GM21515 (cell line): ENCODE data around the gene CTBP1.
"Not testable (repeated sequence)": the region's sequence is repeated elsewhere in the genome, so short reads cannot be mapped to it uniquely, and the experiment has no call there.

Experiments
- ATAC-seq: cut with Tn5 transposase; IDR thresholded peaks from one replicate; pipeline ENCODE4 v1.9.1; 2021; ENCODE audit not compliant: unreplicated experiment

Gene CTBP1

DNA sequence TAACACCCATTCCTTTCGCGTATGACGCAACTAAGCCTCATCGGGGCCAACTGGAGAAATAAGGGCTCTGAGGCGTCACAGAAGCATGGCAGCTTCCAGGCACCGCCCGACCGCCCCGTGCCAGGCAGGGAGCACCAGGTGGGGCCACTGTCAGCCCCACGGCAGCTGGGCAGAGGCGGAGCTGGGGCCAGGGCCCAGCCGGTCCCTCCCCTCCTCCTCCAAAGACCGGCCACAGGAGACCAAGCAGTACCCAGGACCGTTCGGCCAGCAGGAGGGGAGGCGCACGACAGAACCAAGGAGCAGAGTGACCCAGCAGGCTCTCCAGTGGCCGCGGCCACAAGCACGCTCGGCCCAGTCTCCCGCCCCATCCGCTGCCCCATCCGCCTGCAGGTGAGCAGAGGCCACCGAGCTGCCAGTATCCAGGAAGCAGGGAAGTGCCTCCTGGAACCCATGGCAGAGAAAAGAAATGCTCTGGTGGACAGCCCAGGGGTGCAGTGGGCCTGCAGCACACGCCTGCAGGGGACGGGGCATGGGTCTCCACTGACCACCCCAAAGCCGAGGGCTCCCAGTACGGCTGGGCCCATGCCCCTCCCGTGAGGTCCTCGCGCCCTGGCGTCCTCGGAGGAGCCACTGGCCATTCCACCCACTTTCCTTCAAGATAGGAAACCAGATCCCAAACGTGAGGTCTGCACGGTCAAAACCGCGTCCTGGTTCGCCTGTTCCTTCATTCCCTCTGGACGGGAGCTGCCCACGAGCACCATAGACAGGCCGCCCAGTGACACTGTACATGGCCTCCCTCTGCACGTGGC lies 9.6 kb downstream of the CTBP1 start:
- no peak for ATAC-seq

DNA sequence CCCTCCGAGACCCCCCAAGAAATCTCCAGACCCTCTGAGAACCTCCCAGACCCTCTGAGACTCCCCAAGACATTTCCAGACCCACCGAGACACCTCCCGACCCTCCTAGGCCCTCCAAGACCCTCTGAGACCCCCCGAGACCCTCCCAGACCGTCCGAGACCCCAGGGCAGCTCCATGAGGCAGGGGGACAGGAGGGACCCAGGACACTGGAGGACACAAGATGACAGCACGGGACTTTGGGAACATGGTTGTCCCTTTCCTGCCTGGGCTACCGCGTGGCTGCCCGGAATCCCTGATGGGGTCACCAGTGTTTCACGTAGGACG lies 10.3 kb downstream of the CTBP1 start:
- ATAC-seq: no peak

DNA sequence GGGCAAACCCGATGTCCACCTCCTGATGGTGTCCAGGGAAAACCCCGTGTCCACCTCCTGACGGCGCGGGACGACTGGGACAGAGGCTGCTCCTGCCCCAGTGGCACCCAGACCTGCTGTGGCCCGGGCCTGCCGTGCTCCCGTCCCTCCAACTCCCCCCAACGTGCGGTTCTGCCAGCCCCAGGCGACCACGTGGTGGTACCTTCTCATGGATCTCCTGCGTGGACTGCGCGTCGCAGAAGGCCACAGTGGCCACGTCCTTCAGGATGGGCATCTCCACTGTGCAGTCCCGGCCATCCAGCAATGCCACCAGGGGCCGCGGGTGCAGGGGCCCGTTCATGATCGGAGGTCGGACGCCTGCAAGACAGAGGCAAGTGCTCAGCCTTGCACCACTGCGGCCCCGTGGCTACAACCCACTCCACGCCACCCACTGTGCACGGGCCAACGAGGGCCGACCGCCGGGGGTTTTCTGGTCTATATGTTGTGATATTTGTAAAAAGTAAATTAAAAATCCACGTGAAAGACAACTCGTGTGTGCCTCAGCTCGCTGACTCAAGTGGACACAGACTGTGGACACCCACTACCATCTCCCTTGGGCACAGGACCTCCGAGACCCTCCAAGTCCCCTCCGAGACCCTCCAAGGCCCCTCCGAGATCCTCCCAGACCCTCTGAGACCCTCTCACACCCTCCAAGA lies 10.8 kb downstream of the CTBP1 start:
- no peak for ATAC-seq

DNA sequence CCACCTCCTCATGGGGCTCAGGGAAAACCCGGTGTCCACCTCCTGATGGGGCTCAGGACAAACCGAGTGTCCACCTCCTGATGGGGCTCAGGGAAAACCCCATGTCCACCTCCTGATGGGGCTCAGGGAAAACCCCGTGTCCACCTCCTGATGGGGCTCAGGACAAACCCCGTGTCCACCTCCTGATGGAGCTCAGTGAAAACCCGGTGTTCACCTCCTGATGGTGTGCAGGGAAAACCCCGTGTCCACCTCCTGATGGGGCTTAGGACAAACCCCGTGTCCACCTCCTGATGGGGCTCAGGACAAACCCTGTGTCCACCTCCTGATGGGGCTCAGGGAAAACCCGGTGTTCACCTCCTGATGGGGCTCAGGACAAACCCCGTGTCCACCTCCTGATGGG lies 11.7 kb downstream of the CTBP1 start:
- not testable (repeated sequence) for ATAC-seq

DNA sequence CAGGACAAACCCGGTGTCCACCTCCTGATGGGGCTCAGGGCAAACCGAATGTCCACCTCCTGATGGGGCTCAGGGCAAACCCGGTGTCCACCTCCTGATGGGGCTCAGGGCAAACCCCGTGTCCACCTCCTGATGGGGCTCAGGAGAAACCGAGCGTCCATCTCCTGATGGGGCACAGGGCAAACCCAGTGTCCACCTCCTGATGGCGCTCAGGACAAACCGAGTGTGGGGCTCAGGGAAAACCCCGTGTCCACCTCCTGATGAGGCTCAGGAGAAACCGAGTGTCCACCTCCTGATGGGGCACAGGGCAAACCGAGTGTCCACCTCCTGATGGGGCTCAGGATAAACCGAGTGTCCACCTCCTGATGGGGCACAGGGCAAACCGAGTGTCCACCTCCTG lies 12.1 kb downstream of the CTBP1 start:
- not testable (repeated sequence) for ATAC-seq

DNA sequence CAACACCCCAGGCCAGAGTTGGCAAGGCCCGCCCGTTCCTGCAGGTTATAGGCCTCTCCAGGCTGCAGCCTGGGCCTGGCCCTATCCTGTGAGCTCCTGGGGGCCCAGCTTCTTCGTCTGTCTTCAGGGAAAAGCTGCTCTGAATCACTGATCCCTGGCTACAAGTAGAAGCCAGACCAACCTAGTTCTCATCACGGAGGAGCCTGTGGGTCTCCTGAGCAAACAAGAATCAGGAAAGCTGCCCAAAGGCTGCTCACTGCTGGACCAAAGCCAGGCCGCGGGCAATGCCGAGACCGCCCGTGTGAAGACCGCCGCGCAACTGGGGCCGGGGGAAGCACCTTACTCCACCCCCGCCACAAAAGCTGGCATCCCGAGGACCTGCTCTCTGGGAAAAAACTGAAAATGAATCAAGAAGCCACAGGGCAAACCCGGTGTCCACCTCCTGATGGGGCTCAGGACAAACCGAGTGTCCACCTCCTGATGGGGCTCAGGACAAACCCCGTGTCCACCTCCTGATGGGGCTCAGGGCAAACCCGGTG lies 12.8 kb downstream of the CTBP1 start:
- ATAC-seq: no peak

DNA sequence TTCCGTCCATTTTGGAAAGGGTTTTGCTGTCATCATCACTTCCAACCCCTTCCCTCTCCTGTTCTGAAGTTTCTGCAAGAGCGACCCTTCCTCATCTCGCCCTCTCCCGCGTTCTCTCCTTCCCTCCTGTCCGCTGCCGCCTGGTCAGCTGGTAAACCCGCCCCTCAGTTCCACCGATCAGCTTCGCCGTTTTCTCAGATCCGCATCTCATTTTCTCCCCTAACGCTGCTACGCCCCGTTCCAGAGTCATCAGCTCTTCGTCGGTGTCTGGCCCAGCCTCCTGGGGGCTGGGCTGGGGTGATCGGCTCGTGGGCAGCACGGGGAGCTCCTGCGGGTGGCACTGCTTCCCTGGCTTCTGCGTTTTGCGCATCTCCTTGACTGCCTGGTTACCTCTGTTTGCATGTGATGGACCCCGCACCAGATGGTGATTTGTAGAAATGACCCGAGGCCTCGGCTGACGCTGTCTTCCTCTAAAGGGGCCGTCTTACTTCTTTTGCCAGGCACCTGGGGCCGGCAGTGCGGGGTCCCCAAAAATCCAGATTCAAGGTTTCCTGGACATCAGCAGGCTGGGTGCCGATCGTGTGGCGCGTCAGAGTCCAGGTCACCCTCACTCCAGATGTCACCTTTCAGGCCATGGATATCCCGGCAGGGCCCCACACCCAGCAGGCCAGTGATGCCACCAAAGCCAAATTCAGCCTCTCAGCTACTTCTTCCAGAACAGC lies 13.4 kb downstream of the CTBP1 start:
- ATAC-seq: no peak

DNA sequence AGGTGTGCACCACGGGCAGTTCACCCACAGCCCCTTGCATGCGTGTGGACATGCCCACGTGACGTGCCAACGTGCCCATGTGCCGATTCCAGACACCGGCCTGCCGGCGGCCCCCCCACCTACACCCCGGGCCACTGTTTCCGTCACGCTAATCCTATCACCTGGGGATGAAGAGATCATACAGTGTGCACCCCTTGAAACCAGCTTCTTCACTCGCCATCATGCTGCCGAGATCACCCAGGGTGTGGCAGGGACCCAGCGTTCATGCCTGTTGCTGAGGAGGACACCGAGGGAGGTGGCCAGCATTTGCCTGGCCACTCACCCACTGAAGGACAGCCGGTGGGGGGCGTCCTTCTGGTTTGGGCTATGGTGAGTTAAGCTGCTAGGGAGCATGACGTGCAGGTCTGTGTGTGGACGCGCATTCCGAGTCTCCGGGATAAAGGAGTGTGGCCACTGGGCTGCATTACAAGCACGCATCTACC lies 14.1 kb downstream of the CTBP1 start:
- no peak for ATAC-seq

DNA sequence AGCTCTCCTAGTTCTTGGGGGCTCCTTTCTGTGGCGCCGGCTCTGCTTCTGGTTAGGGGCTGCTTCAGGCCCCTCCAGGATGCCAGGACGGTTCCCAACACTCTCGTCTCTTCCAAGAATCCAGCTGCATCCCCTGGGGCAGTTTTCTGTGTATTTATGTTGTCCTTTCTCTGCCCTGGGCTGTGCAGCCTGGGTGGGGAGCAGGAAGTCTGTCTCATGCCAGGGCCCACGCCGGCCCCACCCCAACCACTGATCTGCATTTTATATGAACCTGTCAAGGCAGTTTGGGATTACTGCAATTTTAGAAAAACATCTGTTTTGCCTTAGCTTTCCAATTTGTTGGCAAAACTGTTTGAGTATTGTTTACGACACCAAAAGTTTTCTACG lies 14.6 kb downstream of the CTBP1 start:
- ATAC-seq: no peak

DNA sequence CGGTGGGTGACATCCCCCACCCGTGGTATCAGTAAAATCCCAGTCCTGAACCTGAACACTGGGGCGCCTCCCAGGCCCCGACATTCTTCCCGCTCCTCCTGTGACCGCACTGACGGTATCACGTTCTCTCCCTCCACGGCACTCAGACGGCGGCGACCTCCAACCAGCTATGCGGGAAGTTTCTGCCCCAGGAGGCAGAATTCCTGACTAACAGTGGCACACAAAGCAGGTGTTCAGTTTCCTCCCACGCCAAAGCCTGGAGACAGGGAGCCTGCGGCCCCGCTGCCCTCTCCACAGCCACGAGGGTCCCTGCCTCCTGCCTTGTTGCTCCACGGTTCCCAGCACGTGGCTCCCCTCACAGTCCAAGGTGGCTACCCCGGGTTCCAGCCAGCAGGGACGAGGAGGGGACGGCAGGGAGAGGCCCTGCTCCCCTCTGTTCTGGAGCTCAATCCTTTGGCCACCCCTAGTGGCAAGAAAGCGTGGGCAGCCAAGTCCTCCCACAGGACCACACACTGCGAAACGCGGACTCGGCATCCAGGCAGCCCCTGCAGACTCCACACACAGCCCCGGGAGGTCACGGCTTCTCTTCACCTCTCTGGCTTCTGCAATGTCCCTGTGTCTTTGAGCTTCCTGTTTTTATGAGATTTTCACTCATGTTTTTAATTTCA lies 15.2 kb downstream of the CTBP1 start:
- no peak for ATAC-seq

DNA sequence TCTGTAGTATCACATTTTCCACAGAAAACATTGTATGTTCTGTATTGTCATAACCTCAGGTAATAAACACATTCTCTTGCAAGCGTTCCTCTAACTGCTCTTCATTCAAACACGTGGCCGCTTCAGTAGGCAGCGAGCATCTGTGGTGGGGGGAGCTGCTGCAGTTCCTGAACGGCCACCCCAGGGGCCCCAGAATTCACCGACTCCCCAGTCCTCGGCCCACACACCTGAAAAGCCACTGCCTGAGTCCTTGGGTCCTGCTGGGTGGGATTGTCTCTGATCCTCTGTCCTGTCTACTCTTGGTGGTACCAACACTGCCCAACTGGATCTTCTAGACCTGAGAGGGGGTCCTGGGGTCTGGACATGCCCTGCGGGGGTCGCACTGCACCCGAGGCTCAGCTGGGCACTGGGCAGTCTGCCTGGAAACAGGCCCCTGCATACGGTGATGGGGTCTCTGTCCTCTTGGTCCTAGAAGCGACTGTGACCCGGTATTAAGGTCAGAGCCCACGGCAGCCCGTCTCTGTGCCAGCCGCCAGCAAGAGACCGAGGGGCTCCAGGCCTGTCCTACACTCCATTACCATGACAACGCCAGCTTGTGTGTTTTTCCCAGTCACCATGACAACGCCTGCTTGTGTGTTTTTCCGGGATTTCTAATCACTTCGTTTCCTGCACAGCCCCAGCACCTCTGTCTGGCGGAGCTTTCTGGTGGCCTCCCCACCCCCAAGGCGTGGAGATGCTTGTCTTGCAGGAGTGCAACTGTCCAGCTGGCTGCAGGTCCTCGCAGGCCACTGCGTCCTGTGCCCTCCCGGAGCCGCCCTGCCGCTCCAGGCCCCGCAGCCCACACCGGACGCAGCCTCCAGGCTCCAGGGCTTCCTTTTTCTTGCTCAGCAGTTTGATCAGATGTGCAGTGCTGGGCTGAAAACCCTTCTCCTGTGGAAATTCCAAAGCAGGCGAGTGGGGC lies 16.0 kb downstream of the CTBP1 start:
- ATAC-seq: no peak

DNA sequence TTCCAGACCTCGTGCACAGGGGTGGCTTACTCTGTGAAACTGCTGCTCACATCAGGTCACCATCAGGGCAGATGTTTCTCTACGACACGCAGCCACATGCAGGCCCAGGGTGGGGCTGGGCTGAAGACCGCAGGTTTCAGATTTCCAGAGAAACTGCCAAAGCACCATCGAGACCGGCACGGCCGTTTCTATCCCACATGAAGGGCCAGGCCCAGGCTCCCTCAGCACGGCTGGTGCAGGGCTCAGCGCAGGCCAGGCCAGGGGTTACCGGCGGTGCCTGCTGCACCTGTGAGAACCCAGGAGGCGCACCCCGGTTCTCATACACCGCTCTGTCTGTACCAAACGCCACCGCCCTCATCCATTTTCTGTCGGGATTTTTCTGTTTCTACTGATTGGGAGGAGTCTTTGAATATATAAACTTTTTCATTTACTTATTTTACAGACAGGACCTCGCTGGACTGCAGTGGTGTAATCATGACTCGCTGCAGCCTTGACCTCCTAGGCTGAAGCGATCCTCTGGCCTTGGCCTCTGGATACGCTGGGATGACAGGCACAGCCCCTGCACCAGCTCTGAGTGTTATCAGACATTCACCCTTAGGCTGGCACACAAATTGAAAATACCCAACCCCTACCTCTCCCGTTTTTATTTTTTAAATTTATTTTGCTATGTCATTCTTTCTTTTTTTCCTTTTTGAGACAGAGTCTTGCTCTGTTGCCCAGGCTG lies 17.1 kb downstream of the CTBP1 start:
- no peak for ATAC-seq

DNA sequence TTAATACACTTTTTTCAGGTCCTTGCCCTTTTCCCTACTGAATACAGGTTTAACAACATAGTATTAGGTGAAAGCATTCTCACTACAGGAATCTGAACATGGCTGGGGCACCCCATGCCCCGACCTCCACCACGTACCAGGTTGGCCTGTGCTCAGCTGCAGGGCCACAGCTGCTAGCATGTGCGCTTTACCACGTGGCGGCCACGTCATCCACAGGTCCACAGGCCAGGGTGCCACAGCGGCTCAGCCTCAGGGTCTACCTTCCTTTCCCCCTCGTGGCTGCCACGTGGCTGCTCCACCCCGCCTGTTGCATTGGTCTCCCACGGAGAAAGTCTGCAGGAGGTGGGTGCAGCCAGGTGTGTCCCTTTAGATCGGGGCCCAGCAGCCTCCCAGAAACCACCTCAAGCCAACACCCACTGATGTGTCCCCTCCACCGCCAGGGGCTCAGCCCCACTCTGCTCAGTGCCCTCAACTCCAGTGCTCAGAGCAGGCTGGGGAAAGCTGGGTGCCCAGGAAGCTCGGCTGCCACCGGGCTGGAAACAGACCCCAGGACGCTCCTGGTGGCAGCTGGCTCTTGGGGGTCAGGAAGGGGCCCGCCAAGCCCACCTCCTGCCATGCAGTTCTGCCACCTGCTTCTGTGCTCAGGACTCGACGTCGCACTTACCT lies 17.8 kb downstream of the CTBP1 start:
- no peak for ATAC-seq

DNA sequence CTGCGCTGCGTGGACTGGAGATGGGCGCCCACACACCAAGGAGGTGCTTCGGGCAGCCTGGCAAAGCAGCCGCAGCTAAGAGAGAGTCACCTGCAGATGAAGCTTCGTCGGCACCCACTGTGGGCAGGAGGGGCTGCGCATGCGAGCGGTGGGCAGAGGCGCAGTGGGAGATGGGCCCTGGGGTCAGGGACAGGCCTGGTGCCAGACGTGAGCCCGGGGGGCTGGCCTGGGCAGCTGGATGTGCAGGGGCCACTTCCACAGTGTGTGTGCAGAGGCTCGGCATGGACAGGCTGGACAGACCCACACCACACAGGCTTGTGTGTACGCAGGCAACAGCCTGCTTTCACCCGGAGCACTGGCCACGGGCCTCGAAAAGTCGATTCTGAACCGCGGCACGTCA lies 18.6 kb downstream of the CTBP1 start:
- ATAC-seq: no peak

DNA sequence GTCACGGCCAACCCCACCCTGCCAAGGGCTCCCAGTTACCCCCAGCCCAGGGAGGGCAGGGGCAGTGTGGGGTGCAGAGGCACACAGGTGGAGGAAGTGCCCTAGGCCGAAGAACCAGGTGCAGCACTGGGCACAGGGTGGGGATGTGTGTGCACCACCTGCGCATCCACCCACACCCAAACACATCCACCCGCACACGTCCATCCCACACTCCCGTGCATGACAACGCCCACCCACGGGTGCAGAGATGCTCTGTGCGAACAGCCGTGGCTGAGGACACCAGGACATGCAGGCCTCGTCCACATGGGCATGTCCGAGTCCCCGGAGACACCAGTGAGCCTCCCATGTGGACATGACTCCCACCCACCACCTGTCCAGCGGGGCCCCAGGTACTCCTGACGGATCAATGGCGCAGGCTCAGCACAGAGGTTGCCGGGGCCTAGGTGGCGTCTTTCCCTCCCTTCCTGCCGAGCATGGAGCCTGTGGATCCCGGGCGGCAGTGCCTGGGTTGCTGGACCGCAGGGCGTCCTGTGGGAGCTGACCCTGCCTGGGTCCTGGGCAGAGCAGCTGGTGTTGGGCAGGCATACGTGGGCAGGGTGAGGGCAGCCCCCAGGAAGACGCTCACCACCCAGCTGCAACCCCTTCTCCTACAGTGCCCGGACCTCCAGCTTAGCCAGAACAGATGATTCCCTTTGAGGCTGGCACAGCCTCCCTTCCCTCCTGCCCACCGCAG lies 19.6 kb downstream of the CTBP1 start:
- ATAC-seq: no peak

DNA sequence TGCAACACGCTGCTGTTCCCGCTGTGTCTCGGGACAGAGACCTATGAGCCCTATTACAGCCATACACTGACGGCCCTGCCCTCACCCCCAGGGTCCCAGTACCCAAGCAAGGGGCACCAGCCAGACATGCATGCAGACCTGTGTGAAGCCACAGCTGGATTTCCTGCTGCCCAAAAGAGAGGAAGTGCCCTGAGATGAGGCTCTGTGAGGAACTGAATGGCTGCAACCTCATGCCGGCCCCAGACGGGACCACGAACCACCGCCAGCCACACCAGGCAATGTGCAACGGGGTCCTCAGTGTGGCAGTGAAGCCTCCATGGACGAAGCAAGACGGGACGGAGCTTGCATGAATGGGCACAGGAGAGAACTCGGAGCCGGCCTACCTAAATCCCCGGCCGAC lies 21.1 kb downstream of the CTBP1 start:
- no peak for ATAC-seq

DNA sequence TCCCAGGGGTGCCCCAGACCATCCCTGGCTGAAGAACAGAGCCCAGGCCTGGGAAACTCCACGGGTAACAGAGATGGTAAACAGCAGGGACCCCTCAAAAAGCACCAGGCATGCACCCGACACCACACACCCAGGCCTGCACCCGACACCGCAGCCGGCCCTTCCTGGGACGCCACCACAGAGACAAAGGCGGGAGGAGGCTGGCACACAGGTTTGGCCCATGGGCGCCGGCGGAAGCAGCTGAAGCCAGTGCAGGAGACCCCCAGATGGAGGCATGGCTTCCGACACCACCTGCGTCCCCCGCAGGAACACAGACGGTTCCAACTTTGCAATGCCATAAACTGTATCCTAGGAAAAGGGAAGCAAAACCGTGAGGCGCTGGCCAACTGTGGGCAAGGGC lies 22.3 kb downstream of the CTBP1 start:
- ATAC-seq: no peak

DNA sequence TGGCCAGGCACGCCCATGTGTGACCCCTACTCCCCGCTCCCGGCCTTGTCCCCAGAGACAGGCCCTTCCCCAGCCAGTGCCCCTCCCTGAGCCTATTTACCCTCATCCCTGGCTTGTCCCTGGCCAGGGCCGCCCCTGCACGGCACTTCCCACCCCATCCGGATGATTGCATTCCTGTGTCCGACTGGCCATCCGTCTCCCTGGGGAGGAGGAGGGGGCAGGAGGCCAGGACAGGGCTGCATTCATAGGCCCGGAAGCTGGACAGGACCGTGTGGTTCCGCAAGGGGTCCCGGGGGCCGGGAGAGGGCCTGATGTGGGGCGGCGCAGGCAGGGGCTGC lies 22.8 kb downstream of the CTBP1 start:
- ATAC-seq: no peak
